ENCODE measurements around the gene SPRR3.
"Not testable (repeated sequence)": the region's sequence is repeated elsewhere in the genome, so short reads cannot be mapped to it uniquely, and the experiment has no call there.

The SPRR3 gene

GRCh38 chr1:152986578-152986977 is 15.0 kb upstream of the SPRR3 start:
- DNase-seq: no peak

- no peak for DNase-seq
Measured at GRCh38 chr1:152993186-152993585, 8.4 kb upstream of the SPRR3 start.

GRCh38 chr1:152995842-152996241 is 5.7 kb upstream of the SPRR3 start:
- no peak for DNase-seq

GRCh38 chr1:152996633-152997400 is 4.7 kb upstream of the SPRR3 start:
- DNase-seq: peak; percentile 38

- no peak for DNase-seq
Measured at GRCh38 chr1:152997901-152998300, 3.6 kb upstream of the SPRR3 start.

GRCh38 chr1:152998476-152998875 is 3.1 kb upstream of the SPRR3 start:
- DNase-seq: no peak

- no peak for DNase-seq
Measured at GRCh38 chr1:152999818-153000217, 1.7 kb upstream of the SPRR3 start.

- DNase-seq: no peak
Measured at GRCh38 chr1:153000294-153000693, 1.3 kb upstream of the SPRR3 start.

- not testable (repeated sequence) for DNase-seq
Measured at GRCh38 chr1:153011235-153011758, 9.7 kb downstream of the SPRR3 start.

GRCh38 chr1:153021829-153022228 is 20.3 kb downstream of the SPRR3 start:
- DNase-seq: not testable (repeated sequence)

GRCh38 chr1:153022340-153022739 is 20.8 kb downstream of the SPRR3 start:
- DNase-seq: not testable (repeated sequence)

- no peak for DNase-seq
Measured at GRCh38 chr1:153023109-153023508, 21.6 kb downstream of the SPRR3 start.

- no peak for DNase-seq
Measured at GRCh38 chr1:153024413-153024812, 22.9 kb downstream of the SPRR3 start.

- no peak for DNase-seq
Measured at GRCh38 chr1:153025797-153026196, 24.2 kb downstream of the SPRR3 start.

GRCh38 chr1:153028766-153029165 is 27.2 kb downstream of the SPRR3 start:
- no peak for DNase-seq

- DNase-seq: no peak
Measured at GRCh38 chr1:153030895-153031294, 29.3 kb downstream of the SPRR3 start, which contains the start of gene SPRR1B. Gene SPRR1B (plus strand): TSS chr1:153031203. CDS start chr1:153032346, 1,143 bp downstream.

GRCh38 chr1:153032073-153032472 is 30.5 kb downstream of the SPRR3 start:
- DNase-seq: no peak

- peak; percentile 20 for DNase-seq
Measured at GRCh38 chr1:153032677-153033308, 31.2 kb downstream of the SPRR3 start.

GRCh38 chr1:153035211-153035610 is 33.7 kb downstream of the SPRR3 start:
- no peak for DNase-seq

- no peak for DNase-seq
Measured at GRCh38 chr1:153040950-153041631, 39.5 kb downstream of the SPRR3 start, which contains the start of gene SPRR2D. Gene SPRR2D (minus strand): TSS chr1:153041120. CDS start chr1:153040346, 774 bp downstream.

GRCh38 chr1:153049211-153049610 is 47.7 kb downstream of the SPRR3 start:
- DNase-seq: no peak
